HG03439 (cell line): ENCODE results near the gene GLYR1.

Source experiments
- ATAC-seq: cut with Tn5 transposase; IDR thresholded peaks from one replicate; pipeline ENCODE4 v1.9.1; 2021; ENCODE audit warnings: mild to moderate bottlenecking, moderate library complexity; ENCODE audit not compliant: unreplicated experiment

Gene GLYR1

DNA sequence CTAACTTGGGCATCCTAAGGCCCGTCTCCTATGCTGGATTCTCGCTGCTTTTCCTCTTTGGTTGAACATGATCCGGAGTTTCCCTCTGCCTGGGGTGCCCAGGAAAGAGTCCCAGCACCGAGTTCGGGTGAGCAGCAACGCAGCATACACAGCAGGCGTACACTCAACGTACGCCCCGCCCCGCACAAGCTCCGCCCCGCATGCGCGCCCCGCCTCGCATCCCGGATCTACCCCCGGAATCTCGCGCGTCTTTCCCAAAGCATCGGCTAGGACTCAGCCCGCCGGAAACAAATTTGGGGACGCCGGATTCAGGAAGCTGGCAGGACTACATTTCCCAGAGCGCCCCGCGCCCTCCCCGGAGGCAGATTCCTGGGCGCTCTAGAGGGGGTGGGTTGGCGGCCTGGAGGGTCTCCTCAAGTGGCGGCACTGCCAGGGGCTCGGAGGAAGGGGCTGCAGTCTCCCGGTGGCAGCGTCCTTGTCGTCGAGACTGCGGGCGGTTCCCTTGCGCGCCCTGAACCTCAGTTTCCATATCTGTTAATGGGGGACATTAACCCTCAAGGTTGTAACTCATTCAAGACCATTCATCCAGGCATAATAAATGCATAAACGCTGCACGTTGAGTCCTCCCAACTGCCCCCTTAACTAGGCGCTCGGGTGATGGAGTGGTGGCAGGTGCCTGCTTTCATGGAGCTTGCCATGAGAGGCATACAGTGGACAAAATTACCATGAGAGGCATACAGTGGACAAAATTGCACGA lies 78.4 kb downstream of the GLYR1 start:
- peak; percentile 60 for ATAC-seq

DNA sequence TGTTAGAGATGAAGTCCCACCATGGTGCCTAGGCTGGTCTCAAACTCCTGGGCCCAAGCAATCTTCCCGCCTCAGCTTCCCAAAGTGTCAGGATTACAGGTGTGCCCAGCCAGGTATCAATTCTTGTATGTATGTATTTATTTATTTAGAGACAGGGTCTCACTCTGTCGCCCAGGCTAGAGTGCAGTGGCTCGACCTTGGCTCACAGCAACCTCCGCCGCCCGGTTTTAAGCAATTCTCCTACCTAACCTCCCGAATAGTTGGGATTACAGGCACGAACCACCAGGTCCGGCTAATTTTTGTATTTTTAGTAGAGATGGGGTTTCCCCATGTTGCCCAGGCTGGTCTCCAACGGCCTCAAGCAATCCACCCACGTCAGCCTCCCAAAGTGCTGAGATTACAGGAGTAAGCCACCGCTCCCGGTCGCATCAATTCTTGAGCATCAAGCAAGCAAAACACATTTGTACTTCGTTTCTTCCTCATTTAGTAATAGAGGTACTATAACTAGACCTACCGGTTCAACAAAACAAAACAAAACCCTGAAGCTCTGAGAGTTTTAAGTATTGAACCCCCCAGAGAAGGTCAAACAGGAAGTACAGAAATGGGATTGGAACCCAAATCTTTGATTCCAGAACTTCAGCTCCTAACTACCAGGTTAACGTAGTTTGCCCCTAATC lies 79.1 kb downstream of the GLYR1 start:
- peak; percentile 1 for ATAC-seq

DNA sequence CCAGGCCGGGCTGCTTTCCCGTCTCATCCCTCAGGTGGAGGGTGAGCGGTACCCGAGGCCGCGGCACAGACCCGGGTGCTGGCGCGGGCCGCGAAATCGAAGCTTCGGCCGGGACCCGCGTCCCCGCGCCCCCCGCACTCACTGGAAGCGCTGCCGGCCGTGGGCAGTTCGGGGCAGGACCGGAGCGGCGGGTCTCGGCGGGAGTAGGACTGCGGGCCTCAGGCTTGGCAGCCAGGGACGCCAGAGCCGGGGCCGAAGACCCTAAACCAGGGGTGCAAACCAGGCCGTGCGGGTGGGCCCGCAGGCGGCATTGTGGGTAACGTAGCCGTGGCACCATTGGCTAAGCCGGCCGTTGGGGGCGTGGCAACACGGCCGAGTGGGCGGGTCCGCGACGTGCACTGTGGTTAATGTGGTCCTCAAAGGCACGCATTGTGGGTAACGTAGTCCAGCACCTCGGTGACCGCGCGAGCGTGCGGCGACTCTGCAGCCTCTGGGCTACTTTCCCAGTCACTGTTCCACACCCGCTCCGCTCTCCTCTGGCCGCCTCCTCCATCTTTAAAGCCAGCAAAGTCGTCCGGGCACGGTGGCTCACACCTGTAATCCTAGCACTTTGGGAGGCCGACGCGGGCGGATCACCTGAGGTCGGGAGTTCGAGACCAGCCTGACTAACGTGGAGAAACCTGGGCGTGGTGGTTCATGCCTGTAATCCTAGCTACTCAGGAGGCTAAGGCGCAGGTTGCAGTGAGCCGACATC lies 80.0 kb downstream of the GLYR1 start, which contains the start of gene ZNF500:
Gene ZNF500, minus strand, starts transcription at position 288 of the 754 bp plus-strand sequence. CDS start 1,184 bp downstream, outside the sequence.
- peak; percentile 80 for ATAC-seq

DNA sequence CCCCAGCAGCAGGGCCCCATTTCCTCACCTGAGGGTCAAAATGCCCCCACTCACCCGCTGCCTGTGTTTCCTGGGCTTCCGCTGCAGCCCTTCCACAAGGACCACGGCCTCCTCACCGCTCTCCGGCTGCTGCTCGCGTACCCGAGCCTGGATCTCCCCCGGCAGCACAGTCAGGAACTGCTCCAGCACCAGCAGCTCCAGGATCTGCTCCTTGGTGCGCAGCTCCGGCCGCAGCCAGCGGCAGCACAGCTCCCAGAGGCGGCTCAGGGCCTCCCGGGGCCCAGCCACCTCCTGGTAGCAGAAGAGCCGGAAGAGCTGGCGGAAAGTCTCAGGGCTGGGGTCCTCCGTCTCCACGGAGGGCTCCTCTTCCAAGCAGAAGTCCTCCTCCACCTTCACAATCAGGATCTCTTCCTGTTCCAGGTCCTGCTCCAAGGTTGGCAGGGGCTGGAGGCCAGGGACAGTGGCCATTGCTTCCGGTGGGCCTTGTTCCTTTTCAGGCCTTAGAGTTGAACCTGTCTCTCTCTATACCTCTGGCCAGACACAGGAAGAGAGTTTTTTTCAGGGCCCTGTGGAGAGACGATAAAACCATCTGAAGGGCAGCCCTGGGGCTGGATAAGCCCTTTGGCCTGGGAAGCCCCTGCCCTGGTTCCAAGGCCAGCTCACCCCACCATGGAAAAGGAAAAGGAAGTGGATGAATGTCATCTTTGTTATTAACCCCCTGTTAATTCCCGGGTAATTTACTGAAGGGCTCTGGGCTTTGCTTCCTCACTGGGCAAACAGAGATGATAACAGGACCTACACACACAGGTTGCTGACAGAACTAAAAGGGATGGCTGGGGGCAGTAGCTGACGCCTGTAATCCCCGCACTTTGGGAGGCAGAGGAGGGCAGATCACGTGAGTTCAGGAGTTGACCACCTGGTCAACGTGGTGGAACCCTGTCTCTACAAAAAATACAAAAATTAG lies 81.3 kb downstream of the GLYR1 start:
- ATAC-seq: no peak

DNA sequence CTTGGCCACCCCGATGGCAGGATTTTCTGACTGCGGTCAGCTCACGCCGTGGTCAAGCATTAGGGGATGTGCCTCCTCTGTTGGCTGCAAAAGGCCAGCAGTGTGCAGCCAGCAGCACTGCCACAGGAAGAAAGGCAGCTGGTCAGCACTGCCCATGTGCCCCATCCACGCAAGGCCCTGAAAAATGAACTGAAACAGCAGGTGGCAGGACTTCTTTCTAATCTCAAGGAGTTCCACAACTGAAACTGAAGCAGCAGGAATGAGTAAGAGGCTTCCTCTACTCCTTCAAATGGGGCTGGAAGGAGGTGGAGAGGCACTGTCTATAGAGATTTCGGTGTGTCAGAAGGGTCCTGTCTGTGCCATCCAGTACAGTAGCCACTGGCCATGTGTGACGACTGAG lies 83.3 kb downstream of the GLYR1 start:
- ATAC-seq: no peak

DNA sequence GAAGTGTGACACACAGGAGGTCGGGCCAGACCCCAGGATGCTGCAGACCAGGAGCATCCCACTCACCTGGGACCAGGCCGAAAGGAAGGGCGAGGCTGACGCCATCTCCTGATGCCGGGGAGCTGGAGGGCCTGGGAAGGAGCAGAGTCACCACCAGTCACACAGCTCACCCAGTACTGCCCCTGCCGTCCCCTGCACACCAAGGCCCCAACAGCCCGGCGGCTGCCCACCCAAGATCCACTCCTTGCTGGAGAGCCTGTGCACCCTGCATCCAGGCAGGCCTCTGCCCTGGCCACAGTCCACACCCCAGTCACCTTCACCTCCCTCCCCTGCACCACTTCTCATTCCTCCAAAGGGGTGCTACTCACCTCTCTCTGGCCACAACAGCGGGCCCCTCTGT lies 84.9 kb downstream of the GLYR1 start:
- no peak for ATAC-seq

DNA sequence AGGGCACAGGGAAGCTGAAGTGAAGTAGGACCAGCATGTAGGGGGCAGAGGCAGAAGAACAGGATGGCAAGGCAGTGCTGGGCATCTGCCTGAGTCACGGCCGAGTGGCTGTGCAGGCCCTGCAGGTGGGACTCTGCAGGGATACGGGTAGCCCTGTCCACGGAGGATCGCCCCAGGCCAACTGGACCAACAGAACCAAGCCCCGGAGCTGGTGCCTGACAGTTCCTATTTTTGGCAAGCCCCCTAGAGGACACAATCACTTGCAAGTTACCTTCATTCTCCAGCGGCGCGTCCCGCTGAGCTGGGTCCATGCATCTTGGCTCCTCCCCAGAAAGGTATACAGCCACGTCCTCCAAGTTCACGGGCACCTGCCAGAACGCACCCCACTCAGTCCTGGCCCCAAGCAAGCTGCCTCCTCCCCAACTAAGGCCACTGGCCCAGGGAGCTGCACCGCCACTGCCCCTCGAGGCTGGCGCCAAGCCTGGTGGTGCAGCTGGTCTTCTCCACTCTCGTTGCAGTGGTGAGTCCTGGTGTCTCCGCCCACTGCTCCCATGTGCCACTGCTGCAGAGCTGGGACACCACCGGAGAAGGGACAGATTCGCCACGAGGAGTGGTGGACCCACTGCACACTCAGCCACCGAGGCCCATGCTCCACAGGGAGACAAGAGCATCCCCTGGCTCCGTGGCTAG lies 86.7 kb downstream of the GLYR1 start:
- ATAC-seq: no peak

DNA sequence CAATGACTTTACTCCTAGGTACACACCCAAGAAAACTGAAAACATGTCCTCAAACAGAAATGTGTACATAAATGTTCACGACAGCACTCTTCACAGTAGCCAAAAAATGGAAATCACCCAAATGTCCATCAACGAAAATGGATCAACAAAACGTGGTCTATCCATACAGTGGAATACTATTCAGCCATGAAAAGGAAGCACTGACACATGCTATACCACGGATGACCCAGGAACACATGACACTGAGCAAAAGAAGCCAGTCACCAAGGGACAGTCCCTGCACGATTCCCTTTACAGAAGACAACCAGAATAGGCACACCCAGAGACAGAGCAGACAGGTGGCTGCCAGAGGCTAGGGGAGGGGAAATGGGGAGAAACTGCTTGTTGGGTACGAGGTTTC lies 91.4 kb downstream of the GLYR1 start:
- no peak for ATAC-seq

DNA sequence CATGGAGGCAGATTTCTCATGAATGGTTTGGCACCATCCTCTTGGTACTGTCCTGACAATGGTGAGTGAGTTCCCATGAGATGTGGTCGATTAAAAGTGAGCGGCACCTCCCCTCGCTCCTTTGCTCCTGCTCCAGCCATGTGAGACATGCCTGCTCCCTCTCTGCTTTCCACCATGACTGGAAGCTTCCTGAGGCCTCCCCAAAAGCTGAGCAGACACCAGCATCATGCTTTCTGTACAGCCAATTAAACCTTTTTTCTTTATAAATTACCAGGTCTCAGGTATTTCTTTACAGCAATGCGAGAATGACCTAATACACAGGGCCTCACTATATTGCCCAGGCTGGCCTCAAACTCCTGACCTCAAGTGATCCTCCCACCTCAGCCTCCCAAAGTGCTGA lies 92.2 kb downstream of the GLYR1 start:
- ATAC-seq: no peak

DNA sequence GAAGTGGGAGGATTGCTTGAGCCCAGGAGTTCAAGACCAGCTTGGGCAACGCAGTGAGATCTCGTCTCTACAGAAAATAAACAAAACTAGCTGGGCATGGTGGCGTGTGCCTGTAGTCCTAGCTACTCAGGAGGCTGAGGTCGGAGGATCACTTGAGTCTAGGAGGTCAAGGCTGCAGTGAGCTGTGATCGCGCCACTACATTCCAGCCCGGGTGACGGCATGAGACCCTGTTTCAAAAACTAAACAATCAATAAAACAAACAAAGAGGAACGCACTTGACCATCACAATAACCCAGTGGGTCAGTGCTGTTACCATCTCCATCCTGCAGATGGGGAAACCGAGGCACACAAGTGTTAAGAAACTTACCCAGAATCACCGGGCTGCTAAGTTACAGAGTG lies 93.9 kb downstream of the GLYR1 start:
- ATAC-seq: no peak
